ENCODE results near the gene C21orf91. TPM values are rescaled to one million over a fixed set of nuclear protein-coding genes. Genes with fewer than 3 reads are reported as not detected.

Gene C21orf91
- total and polyA plus RNA-seq, 2 donors (not counting 1 experiment from before 2014, with no cell fraction given), result 6.7 to 32.3 TPM

- Histone ChIP-seq H3K79me2 (ENCODE audit: control insufficient read depth, insufficient read depth, low read length) (no peaks in the 10 kb centered on the region), H3K4me1 (ENCODE audit: control insufficient read depth in 2 of 2, insufficient read depth in 2 of 2, low read length in 2 of 2) (no peaks in the 10 kb centered on the region), H3K27me3 (replicated peaks in 1 of 4; ENCODE audit: control extremely low read depth in 1 of 4, control insufficient read depth in 3 of 4, insufficient read depth in 4 of 4, low read length in 3 of 4) (no peaks in the 10 kb centered on the region), H3K27ac (ENCODE audit: low read length in 2 of 2) (no peak overlapping the region), H3K9me3 (ENCODE audit: control extremely low read depth in 1 of 3, control insufficient read depth in 2 of 3, insufficient read depth in 1 of 3, low read length in 2 of 3) (peaks cover 0 to 6% (median 0%) of the 10 kb centered on the region in 3 donors), H3K9ac (ENCODE audit: low read length) (no peak overlapping the region), H2AFZ (ENCODE audit: insufficient read depth, low read depth, low read length, poor library complexity, severe bottlenecking) (no peak overlapping the region), H4K20me1 (ENCODE audit: control insufficient read depth, insufficient read depth, low read length, poor library complexity, severe bottlenecking) (no peaks in the 10 kb centered on the region), H3K4me3 (ENCODE audit: control extremely low read depth in 1 of 5, extremely low read depth in 1 of 5, insufficient read depth in 1 of 5, low read depth in 2 of 5, low read length in 4 of 5) (no peak overlapping the region), H3K4me2 (replicated peaks; ENCODE audit: low read depth, low read length, poor library complexity, severe bottlenecking) (no peak overlapping the region), H3K36me3 (replicated peaks in 1 of 2; ENCODE audit: control extremely low read depth in 1 of 2, control insufficient read depth in 1 of 2, extremely low read depth in 1 of 2, insufficient read depth in 2 of 2, low read length in 1 of 2) (no peaks in the 10 kb centered on the region)
- TF ChIP-seq CTCF (IDR thresholded peaks at IDR 0.05) (no peak), EZH2 (IDR thresholded peaks at IDR 0.05; ENCODE audit: borderline replicate concordance, insufficient read depth, low read depth, low read length, poor library complexity, severe bottlenecking) (no peak)
- DNase-seq, result no peak
- Mint-ChIP-seq H3K4me3 (no peak overlapping the region), H3K4me1 (no peaks in the 10 kb centered on the region), H3K27ac (no peak overlapping the region), H3K27me3 (peaks cover 9% of the 10 kb centered on the region), H3K9me3 (ENCODE audit: insufficient read depth) (no peaks in the 10 kb centered on the region)
- CTCF ChIA-PET, result no interaction called here
- intact Hi-C loops (cut with micrococcal nuclease), result no loop called here
- ATAC-seq (ENCODE audit: low read depth), result no peak
- WGBS (ENCODE audit: insufficient coverage), result no CpG with 5 or more reads among the region's 3 CpGs
- POLR2A ChIA-PET, result no interaction called here
Observed at GRCh38 chr21:17854745-17855144, 35.6 kb upstream of the C21orf91 start.

GRCh38 chr21:17853393-17854275 is 34.5 kb upstream of the C21orf91 start:
- peaks cover 9% of the 10 kb centered on the region for H3K27me3 Mint-ChIP-seq
- 87% methylated on average over 7 of the region's 9 CpGs for WGBS (ENCODE audit: insufficient coverage)
- Histone ChIP-seq H3K36me3 (replicated peaks in 1 of 2; ENCODE audit: control extremely low read depth in 1 of 2, control insufficient read depth in 1 of 2, extremely low read depth in 1 of 2, insufficient read depth in 2 of 2, low read length in 1 of 2) (no peaks in the 10 kb centered on the region), H3K79me2 (ENCODE audit: control insufficient read depth, insufficient read depth, low read length) (no peaks in the 10 kb centered on the region), H3K27ac (ENCODE audit: low read length in 2 of 2) (no peak overlapping the region), H3K4me1 (ENCODE audit: control insufficient read depth in 2 of 2, insufficient read depth in 2 of 2, low read length in 2 of 2) (no peaks in the 10 kb centered on the region), H3K9me3 (ENCODE audit: control extremely low read depth in 1 of 3, control insufficient read depth in 2 of 3, insufficient read depth in 1 of 3, low read length in 2 of 3) (peaks cover 0 to 7% (median 0%) of the 10 kb centered on the region in 3 donors), H3K4me2 (replicated peaks; ENCODE audit: low read depth, low read length, poor library complexity, severe bottlenecking) (no peak overlapping the region), H3K9ac (ENCODE audit: low read length) (no peak overlapping the region), H3K4me3 (ENCODE audit: control extremely low read depth in 1 of 5, extremely low read depth in 1 of 5, insufficient read depth in 1 of 5, low read depth in 2 of 5, low read length in 4 of 5) (no peak overlapping the region), H2AFZ (ENCODE audit: insufficient read depth, low read depth, low read length, poor library complexity, severe bottlenecking) (no peak overlapping the region), H3K27me3 (replicated peaks in 1 of 4; ENCODE audit: control extremely low read depth in 1 of 4, control insufficient read depth in 3 of 4, insufficient read depth in 4 of 4, low read length in 3 of 4) (no peaks in the 10 kb centered on the region), H4K20me1 (ENCODE audit: control insufficient read depth, insufficient read depth, low read length, poor library complexity, severe bottlenecking) (no peaks in the 10 kb centered on the region)
- H3K4me1 Mint-ChIP-seq, result no peaks in the 10 kb centered on the region
- ATAC-seq (ENCODE audit: low read depth), result no peak
- TF ChIP-seq EZH2 (IDR thresholded peaks at IDR 0.05; ENCODE audit: borderline replicate concordance, insufficient read depth, low read depth, low read length, poor library complexity, severe bottlenecking) (no peak), CTCF (IDR thresholded peaks at IDR 0.05) (no peak)
- POLR2A ChIA-PET, result no interaction called here
- H3K4me3 Mint-ChIP-seq, result no peak overlapping the region
- H3K27ac Mint-ChIP-seq, result no peak overlapping the region
- intact Hi-C loops (cut with micrococcal nuclease), result no loop called here
- no peak for DNase-seq
- CTCF ChIA-PET, result no interaction called here
- H3K9me3 Mint-ChIP-seq (ENCODE audit: insufficient read depth), result no peaks in the 10 kb centered on the region

Data from B cell (primary cell).